GM18508 (cell line): ENCODE data around the gene SUMF1.

Experiments
- ATAC-seq: cut with Tn5 transposase; IDR thresholded peaks from one replicate; pipeline ENCODE4 v1.9.1; 2021; ENCODE audit warnings: moderate number of reproducible peaks; ENCODE audit not compliant: insufficient read depth, unreplicated experiment

Gene SUMF1

GRCh38 chr3:4396006-4396405, 71.1 kb downstream of the SUMF1 start:
- no peak for ATAC-seq

GRCh38 chr3:4395448-4395847, 71.6 kb downstream of the SUMF1 start:
- ATAC-seq, result no peak

- ATAC-seq, result no peak
Measured at GRCh38 chr3:4394567-4394966, 72.5 kb downstream of the SUMF1 start.

- no peak for ATAC-seq
Measured at GRCh38 chr3:4394048-4394447, 73.0 kb downstream of the SUMF1 start.

GRCh38 chr3:4392992-4393391, 74.1 kb downstream of the SUMF1 start:
- no peak for ATAC-seq

- peak; percentile 61 for ATAC-seq
Measured at GRCh38 chr3:4387210-4388204, 79.6 kb downstream of the SUMF1 start.

GRCh38 chr3:4385201-4385600, 81.9 kb downstream of the SUMF1 start:
- ATAC-seq, result no peak

GRCh38 chr3:4380013-4380412, 87.1 kb downstream of the SUMF1 start:
- ATAC-seq, result no peak

GRCh38 chr3:4376499-4376898, 90.6 kb downstream of the SUMF1 start:
- ATAC-seq, result no peak

- ATAC-seq, result no peak
Measured at GRCh38 chr3:4375911-4376310, 91.2 kb downstream of the SUMF1 start.

- ATAC-seq, result no peak
Measured at GRCh38 chr3:4373669-4374068, 93.4 kb downstream of the SUMF1 start.

- ATAC-seq, result no peak
Measured at GRCh38 chr3:4362523-4362922, 104.5 kb downstream of the SUMF1 start.

GRCh38 chr3:4360817-4361216, 106.3 kb downstream of the SUMF1 start:
- ATAC-seq, result no peak

GRCh38 chr3:4359805-4360502, 107.1 kb downstream of the SUMF1 start:
- no peak for ATAC-seq

GRCh38 chr3:4358273-4358672, 108.8 kb downstream of the SUMF1 start:
- ATAC-seq, result no peak

GRCh38 chr3:4356546-4357410, 110.3 kb downstream of the SUMF1 start:
- ATAC-seq, result no peak

- ATAC-seq, result no peak
Measured at GRCh38 chr3:4356220-4356540, 110.9 kb downstream of the SUMF1 start.

GRCh38 chr3:4355401-4356219, 111.5 kb downstream of the SUMF1 start:
- ATAC-seq, result no peak

- no peak for ATAC-seq
Measured at GRCh38 chr3:4351872-4352271, 115.2 kb downstream of the SUMF1 start.
